Sciatic nerve (tissue), 2 donors: ENCODE results near the gene ZNF318. TPM values are rescaled to one million over a fixed set of nuclear protein-coding genes. Genes with fewer than 3 reads are reported as not detected.
"Not testable (repeated sequence)": the region's sequence is repeated elsewhere in the genome, so short reads cannot be mapped to it uniquely, and the experiment has no call there.

Experiments used
- ATAC-seq: fragments of 200-7000 bp; cut with Tn5 transposase; one replicate; pipeline ENCODE4 v1.9.1; 2020; ENCODE audit warnings: mild to moderate bottlenecking, moderate library complexity
- DNase-seq: peaks from one replicate; pipeline ENCODE4 v3.0.0-alpha.2; 2020; ENCODE audit warnings: low spot score
- intact Hi-C: fragments of 100-400 bp; cut with DNase I; formaldehyde crosslinking; loops from one replicate; pipeline ENCODE4 v1.14.2; 2022
- total RNA-seq: library from RNA; stranded (reverse); fragmentation: NEBNext Ultra II Directional; extraction: Animal tissue kit (Norgen Biotek cat#: 25700); gene quantifications from one replicate; pipeline ENCODE4 v1.2.1, GENCODE V29; 2021
- donor health status: DM: no; HTN: no; CAD: no.
- donor health status: DM: no; HTN: no; CAD: no.

Gene ZNF318
- total RNA-seq, 1 donor from 2014 or later: 26.6 TPM

DNA sequence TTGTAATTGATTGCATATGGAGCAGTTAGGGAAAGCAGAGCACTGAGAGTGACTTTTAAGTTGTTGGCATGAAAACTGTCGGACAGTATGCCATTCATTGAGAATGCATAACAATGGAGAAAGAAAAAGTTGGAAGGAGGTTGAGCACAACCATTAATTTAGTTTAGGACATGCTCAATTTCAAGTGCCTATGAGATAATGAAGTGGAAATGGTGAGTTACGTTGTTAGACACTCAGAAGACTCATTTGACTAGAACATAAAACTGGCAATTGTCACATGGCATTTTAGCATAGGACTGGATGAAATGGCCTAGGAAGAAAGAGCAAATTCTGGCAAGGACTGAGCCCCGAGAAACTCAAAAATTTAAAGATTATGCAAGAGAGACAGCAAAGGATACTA, 22.0 kb downstream of the ZNF318 start:
- intact Hi-C loops: no loop called here
- DNase-seq (no peak), ATAC-seq (no peak)

DNA sequence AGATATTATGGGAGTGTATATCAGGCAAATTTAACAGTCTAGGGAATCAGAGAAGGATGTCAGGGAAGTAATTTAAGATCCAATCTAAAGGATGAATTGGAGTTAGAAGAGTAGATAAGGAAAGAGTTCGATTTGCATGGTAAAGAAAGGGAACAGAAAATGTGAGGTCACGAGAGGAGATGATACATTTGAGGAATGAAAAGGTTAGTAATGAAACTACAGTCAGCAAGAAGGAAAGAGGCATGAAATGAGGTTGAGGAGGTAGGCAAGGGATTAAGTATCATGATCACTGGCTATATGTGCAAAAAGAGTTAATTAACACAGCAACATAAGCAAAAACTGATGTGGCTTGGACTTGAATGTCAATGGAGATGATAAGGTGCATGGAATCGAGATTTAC, 22.4 kb downstream of the ZNF318 start:
- intact Hi-C loops: no loop called here
- no peak for DNase-seq

DNA sequence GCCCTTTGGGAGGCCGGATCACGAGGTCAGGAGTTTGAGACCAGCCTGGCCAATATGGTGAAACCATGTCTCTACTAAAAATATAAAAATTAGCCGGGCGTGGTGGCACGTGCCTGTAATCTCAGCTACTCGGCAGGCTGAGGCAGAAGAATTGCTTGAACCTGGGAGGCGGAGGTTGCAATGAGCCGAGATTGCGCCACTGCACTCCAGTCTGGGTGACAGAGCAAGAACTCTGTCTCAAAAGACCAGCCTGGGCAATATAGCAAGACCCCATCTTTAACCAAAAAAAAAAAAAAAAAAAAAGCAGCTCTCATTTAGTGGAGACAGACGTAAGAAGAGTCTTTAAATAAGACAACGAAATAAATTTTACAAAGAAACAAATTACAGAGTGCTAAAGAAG, 23.2 kb downstream of the ZNF318 start:
- intact Hi-C loops, ATAC-seq, DNase-seq: not testable (repeated sequence)

More for the DNA sequence above, 22.4 kb downstream of the ZNF318 start:
- ATAC-seq: no peak

DNA sequence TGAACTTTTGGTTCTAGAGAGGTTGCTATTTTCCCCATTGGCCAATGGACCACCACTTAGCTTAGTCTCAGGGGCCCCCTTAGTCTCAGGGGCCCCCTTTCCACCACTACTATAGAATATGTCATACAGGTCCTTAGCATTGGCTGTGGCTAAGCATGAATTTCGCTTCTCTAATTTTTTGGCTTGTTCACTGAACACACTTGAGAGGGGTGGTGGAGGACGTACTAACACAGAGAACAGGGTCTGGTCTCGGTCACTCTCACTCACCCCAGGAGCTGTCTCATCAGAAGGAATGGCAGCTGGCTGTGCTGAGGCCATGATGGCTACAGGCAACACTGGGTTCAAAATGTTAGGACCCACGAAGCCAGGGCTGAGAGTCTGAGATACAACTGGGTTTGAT, 30.3 kb downstream of the ZNF318 start:
- DNase-seq: no peak
- ATAC-seq: no peak
- intact Hi-C loops: no loop called here

DNA sequence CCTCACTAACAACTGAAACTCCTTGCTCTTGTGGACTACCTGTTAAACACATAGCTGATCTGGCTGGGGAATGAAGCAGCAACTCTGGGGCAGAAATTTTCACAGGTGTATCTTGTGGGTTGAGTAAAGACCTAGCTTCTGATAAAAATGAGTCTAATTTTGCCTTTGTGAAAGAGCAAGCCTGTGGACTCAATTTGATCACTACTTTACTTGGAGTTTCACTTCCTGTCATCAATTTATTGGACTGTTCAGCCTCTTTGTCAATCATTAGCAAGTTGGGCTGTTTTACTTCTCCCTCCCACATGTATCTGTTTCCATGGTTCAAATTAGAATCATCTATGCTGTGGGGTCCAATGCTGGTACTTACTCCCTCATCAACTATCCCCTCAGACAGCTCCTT, 31.2 kb downstream of the ZNF318 start:
- intact Hi-C loops: no loop called here

DNA sequence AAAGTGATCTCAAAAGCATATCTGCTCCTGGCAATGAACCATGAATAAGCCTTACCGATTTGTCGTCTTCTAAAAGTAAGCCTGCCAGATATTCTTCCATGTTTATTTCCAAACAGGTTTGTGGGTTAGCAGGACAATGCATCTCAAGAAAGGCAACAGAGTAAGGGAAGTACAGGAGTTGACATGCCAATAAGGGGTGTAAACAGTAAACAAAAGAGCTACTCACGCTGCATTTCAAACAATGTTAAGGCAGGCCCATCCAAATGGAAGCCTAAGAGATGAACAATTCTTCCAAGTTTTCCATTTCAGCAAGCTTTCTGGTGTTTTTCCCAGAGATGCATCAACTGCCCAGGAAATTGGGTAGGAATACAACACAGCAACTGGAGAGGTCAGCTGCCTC, 33.1 kb downstream of the ZNF318 start:
- ATAC-seq (no peak), DNase-seq (no peak)
- intact Hi-C loops: no loop called here

More for the DNA sequence above, 31.2 kb downstream of the ZNF318 start:
- ATAC-seq: no peak
- DNase-seq: no peak

DNA sequence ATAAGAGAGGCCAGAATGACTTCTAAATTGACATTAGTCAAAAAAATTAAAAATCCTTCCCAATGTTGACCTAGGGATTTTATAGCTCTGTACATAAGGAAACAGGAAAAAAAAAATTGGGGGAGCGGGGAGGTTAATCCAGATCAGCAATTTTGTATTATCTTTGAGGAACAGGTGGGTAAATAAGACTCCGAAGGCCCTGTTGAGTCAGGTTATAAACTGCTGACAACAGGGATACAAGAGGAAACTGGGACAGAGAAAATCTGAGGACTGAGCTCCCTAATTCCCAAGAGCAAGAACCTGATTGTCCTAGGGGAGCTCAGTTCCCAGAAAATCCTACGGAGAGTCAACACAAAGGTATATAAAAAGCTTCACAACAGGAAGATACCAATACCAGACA, 34.0 kb downstream of the ZNF318 start:
- ATAC-seq (no peak), DNase-seq (no peak)
- intact Hi-C loops: no loop called here

DNA sequence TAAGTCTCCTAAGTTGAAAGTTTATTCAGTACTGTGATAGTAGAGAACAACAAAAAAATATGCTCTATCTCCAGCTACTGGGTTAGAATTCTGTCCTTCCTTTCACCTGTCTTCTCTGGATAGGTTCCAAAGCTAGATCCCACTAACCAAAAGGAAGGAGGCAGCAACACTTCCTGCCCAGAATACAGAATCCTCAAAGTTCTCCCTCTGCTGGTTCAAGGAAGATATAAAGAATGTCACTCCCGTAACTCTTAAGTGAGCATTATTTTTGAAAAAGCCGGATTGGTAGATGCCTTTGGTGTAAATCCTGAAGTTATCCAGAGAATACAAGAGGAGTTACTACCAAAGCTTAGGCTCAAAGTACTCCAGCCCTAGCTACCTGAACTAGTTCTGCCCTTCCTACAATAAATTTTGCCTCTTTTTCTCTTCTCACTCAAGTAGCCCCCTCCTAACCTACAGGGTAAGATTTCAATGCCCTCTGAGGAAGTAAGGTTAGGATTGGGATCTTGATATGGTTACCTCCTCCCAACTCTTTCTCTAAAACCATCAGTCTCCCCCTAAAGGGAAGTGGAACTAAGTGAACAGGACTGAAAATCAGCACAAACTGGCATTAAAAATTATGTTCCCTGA, 34.9 kb downstream of the ZNF318 start:
- DNase-seq (no peak), ATAC-seq (peak; percentile 41)
- intact Hi-C loops: no loop called here

DNA sequence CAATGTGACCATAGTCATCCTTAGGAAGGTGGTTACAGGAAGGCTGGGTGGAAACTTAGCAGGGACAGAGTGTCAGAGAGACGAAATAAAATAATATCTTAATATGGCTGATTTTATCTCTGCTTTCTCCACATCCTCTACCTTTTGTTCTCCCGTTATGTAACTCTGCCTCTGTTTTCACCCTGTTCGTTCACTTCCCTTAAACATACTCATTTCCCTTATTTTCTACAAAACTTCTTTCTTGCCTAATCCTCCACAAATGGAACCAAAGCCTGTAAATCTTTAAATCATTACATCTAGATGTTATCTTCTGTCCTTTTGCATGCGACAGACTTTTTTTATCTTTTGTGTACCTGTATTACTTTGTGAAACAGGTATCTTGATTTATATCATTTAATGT, 37.6 kb downstream of the ZNF318 start:
- no peak for DNase-seq
- ATAC-seq: no peak
- intact Hi-C loops: no loop called here

DNA sequence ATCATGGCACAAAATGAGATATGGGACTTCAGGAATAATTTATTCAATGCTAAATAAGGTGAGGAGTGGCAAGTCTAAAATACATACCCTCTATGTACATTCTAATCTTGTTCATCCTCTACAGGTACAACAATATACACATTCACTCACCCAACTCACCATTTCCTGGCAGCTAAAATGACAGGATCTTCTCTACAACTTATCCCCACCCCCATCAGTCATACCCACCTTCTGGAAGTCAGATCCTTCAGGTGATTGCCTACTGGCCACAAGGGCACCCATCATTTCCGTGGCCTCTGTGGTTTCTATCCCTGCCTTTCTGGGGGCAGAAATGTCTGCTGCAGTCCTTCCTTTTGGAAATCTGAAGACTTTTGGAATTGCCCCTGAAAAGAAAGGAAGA, 38.0 kb downstream of the ZNF318 start:
- DNase-seq (no peak), ATAC-seq (no peak)
- intact Hi-C loops: no loop called here

DNA sequence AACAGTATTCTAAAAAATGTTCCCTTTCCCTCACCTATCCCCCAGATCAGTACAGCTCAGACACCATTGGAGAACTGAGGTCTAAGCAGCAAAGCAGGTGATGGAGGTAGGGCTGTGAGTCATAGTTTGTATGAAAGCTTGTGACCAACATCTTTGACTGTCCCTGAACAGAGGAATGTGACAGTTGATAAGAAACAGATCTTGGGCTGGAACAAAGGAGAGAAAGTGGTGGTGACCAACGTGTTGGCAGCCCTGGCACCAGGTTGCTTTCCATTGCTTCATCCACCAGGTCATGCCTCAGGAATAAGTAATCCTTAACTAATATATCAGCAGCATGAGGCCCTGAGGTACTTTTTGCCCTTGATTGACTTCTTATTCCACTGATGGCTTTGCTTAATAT, 40.9 kb downstream of the ZNF318 start:
- intact Hi-C loops: no loop called here
- no peak for DNase-seq
- no peak for ATAC-seq

DNA sequence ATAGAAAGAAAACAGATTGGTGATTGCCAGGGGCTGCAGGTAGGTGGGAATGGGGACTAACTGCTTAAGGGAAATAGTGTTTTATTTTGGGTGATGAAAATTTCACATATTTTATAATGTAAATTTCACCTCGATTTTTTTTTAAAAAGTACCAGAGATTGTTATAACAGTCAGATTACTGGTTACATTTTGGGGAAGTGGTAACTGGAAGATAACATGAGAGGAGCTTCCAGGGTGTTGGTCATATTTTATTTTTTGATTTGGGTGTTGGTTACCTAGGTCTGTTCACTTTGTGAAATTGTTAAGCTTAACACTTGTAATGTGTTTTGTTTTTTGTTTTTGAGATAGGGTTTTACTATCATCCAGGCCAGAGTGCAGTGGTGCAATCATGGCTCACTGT, 43.6 kb downstream of the ZNF318 start:
- no peak for DNase-seq
- intact Hi-C loops: no loop called here
- ATAC-seq: no peak

DNA sequence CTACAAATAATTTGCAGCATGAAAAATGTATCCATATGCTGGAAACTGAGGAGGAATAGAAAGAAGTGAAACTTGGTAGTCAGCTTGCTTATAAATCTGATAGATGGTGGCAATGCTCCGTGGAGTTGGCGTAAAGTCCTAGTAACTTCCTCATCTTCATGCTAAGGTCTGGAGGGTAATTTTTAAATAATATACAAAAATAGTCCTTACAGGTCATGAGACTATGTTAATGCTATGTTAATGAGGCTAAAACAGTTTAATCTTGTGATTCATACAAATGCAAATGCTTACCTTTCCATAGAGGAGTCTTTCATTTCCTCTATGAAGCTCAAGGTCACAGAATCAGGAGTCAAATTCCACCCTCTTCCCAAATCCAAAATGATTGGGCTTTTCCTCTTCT, 51.4 kb downstream of the ZNF318 start:
- intact Hi-C loops: no loop called here

DNA sequence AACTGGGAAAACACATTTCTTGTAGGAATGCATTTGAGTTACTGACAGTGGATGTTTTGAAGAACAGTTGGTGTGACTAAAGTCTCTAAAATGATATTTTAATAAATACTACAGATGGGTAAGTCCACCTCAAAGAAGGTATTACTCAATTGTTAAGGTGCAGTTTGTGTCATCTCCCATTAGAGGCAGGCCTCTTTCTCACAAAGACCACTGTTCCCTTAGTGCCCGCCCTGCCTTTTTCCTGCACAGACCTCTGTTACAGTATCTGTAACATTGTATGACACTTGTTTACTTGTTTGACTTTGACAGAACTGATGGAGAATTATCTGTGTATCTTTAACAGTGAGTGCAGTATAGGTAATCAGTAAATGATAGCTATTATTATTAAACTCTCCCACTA, 55.6 kb downstream of the ZNF318 start:
- intact Hi-C loops: no loop called here
- ATAC-seq (no peak), DNase-seq (no peak)

More for the DNA sequence above, 51.4 kb downstream of the ZNF318 start:
- no peak for ATAC-seq
- DNase-seq: no peak

DNA sequence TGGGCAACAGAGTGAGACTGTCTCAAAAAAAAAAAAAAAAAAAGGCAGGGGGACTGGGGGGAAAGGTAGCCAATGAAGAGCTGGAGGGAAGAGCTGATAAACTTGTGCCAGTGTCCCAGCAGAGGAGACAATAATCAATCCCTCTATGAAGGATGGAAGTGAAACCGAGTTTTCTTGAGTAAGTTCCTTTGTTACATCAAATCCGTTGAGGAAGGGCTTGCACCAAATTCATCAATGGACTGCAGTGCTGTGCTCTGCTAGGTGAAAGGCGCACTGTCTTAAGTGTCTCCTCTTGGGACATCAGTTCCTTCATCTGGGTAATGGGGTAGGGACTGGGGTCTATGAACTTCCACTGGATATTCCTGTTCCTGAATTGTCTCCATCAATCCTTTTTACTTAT, 57.8 kb downstream of the ZNF318 start:
- intact Hi-C loops: no loop called here
- no peak for DNase-seq
- ATAC-seq: no peak

DNA sequence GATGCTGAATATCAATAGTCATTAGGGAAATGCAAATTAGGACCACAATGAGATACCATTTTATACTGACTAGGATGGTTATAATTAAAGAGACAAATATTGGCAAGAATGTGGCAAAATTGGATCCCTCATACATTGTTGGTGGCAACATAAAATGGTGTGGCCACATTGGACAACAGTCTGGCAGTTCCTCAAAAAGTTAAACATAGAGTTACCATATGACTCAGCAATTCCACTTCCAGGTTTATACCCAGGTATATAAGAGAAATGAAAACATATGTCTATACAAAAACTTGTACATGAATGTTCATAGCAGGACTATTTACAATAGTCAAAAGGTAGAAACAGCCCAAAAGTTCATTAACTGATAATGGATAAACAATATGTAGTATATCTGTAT, 58.8 kb downstream of the ZNF318 start:
- DNase-seq (no peak), ATAC-seq (no peak)
- intact Hi-C loops: no loop called here

DNA sequence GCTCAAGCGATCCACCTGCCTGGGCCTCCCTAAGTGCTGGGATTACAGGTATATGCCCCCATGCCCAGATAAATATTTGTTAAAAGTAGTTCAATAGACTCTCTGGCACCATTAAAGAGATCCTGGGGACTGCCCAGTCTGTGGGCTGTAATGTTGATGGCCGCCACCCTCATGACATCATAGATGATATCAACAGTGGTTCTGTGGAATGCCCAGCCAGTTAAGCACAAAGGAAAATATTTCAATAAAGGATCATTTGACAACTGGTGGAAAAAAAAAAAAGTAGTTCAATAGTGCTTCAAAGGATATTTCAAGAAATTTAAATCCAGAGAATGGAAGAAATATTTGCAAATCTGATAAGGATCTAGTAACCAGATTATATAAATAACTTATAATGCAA, 59.3 kb downstream of the ZNF318 start:
- intact Hi-C loops: no loop called here
- no peak for ATAC-seq

DNA sequence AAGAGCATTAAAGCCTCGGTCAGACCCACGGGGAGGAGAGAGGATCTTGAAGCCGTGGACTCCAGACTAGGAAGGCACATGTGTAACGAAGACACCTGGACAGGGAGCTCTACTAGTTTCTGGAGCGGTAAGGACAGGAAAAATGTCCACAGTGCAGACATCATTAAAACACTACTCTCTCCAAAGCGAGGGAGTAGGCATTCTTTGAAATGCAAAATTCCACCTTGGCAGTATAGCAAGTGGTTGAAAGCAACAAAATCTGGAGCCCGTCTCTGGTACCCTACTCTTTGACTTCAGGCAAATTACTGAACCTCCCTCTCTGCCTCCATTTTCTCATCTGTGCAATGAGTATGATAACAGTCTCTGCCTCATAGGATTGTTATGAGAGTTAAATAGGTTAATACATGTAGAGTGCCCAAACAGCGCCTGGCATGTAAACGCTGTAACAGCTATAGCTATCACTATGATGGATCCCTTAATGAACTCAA, 60.4 kb downstream of the ZNF318 start:
- ATAC-seq (no peak), DNase-seq (no peak)
- intact Hi-C loops: no loop called here

More for the DNA sequence above, 59.3 kb downstream of the ZNF318 start:
- DNase-seq: no peak

DNA sequence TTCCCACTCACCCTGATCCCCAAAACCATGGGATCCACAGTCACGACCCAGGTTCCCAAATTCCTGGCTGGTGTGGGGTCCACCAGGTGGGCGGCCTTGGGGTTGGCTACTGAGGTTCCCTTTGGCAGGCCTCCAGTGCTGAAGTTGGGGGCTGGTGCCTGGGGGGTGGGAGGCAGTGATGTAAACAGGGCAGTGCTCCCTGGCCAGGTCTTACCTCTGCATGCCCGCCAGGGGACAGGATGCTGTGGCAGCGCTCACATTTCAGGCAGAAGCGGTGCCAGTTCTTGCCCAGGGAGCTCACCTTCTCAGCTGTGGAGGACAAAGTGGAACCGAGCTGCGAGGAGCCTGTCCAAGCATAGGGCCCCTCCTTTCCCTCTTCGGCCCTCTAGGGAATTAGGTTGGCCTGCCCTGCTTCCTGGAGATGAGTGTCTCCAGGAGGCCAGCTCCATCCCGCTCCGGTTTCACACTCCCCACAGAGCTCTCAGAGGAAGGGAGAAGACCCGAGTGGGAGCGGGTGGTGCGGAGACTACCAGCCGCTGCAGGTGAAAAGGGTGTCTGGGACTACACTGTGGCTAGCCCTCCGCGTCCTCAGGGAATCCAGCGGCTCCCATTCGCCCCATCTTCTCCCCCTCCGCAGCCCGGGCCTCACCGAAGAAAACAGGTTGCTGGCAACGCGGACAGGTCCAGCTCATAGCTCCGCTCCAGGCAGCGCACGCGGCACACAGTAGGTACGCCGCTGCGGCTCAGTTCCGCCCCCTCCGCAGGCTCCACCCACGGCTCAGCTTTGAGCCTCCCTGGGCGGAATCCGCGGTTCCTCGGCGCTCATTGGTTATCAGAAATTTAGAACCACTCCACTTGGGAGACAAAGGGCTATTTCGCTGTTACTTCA, 61.1 kb downstream of the ZNF318 start, which contains the start of gene CRIP3:
TSS of gene CRIP3 (minus strand) at position 726 of the 889 bp plus-strand sequence. CDS start at position 692, 34 bp downstream.
- intact Hi-C loops: no loop called here
- ATAC-seq (peak; percentile 67), DNase-seq (no peak)

DNA sequence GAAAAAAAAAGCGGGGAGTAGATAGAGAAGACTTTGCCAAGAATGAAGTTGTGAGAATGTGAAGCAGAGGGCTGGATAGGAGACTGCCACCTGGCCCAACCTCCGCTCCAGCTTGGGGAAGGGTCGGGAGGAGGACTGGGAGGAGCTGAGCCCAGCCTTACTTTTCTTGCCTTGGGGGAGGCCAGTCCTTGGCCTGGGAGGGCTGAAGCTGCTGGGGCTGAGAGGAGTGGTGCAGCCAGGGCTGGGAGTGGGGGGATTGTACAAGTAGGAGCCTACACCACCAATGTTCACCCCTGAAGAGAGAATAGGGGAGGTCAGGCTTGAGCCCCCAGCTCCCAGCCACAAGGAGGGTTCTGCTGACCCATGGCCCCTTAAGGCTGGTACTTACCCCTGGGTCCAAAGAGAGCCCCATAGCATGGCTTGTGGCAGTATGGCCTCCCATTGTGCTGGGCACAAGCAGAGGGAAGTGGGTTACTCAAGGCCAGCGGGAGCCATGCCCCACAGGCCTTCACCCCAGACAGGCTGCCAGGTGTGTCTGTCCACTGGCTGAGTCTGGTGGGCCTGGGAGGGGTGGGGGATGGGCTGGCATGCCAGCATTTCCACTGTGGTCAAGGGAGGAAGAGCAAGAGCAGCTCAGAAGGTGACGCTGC, 61.9 kb downstream of the ZNF318 start:
- intact Hi-C loops: no loop called here
- peak; percentile 9 for ATAC-seq
- no peak for DNase-seq
